ENCODE results near the gene CTNNA3.

GRCh38 chr10:67550046-67550445, 145.9 kb downstream of the CTNNA3 start:
- TF ChIP-seq CTCF (IDR thresholded peaks at IDR 0.05) (no peak), POLR2A (IDR thresholded peaks at IDR 0.05) (no peak)

Data from right lobe of liver (tissue), 4 donors.